Smooth muscle cell (in vitro differentiated cells): ENCODE results near the gene CHID1. TPM values are rescaled to one million over a fixed set of nuclear protein-coding genes. Genes with fewer than 3 reads are reported as not detected.

ENCODE experiments used
- DNase-seq: peaks from one replicate; lab custom pipeline; 2025; ENCODE audit not compliant: unreplicated experiment; lab: John Stamatoyannopoulos, UW
- H2AFZ ChIP-seq: fragments of 200-600 bp; sonication (generic); 2 replicates; pipeline ENCODE4 v1.6.0; 2016; ENCODE audit warnings: antibody characterized with exemption, low read depth, mild to moderate bottlenecking
- H3F3A ChIP-seq: fragments of 200-600 bp; sonication (generic); 2 replicates; pipeline ENCODE4 v1.6.0; 2017; ENCODE audit warnings: antibody characterized with exemption, low read depth
- H3K27ac ChIP-seq: fragments of 200-600 bp; sonication (generic); 2 replicates; pipeline ENCODE4 v1.5.1; 2016; ENCODE audit warnings: low read depth, mild to moderate bottlenecking
- H3K27me3 ChIP-seq: fragments of 200-600 bp; sonication (generic); 2 replicates; pipeline ENCODE4 v1.6.1; 2016; ENCODE audit warnings: low read depth, mild to moderate bottlenecking
- H3K36me3 ChIP-seq: fragments of 200-600 bp; sonication (generic); 2 replicates; pipeline ENCODE4 v1.5.1; 2016; ENCODE audit warnings: low read depth
- H3K4me1 ChIP-seq: fragments of 200-600 bp; sonication (generic); 2 replicates; pipeline ENCODE4 v1.5.1; 2016; ENCODE audit warnings: low read depth
- H3K4me2 ChIP-seq: fragments of 200-600 bp; sonication (generic); 2 replicates; pipeline ENCODE4 v1.6.0; 2016; ENCODE audit warnings: mild to moderate bottlenecking
- H3K4me3 ChIP-seq: fragments of 200-600 bp; sonication (generic); 2 replicates; pipeline ENCODE4 v1.5.1; 2016; ENCODE audit warnings: mild to moderate bottlenecking
- H3K79me2 ChIP-seq: fragments of 200-600 bp; sonication (generic); 2 replicates; pipeline ENCODE4 v1.6.0; 2016; ENCODE audit warnings: low read depth, mild to moderate bottlenecking
- H3K9ac ChIP-seq: fragments of 200-600 bp; sonication (generic); 2 replicates; pipeline ENCODE4 v1.6.0; 2016; ENCODE audit warnings: low read depth
- H3K9me3 ChIP-seq: fragments of 200-600 bp; sonication (generic); replicated peaks from 2 replicates; pipeline ENCODE4 v1.5.1; 2016; ENCODE audit warnings: low read depth
- H4K20me1 ChIP-seq: fragments of 200-600 bp; sonication (generic); 2 replicates; pipeline ENCODE4 v1.6.0; 2016; ENCODE audit warnings: low read depth
- WGBS: methylation state at CpG from one replicate; pipeline ENCODE4 v1.1.7; 2016; ENCODE audit warnings: low lambda C conversion rate; 5-methylcytosine and 5-hydroxymethylcytosine counted together
- polyA plus RNA-seq: library from polyadenylated mRNA; unstranded; fragments of >200 nt; fragmentation: Nextera tagmentation; extraction: Ambion mirVana; gene quantifications from 2 replicates; pipeline ENCODE4 v1.2.1, GENCODE V29; 2016
- total RNA-seq: library from RNA; depleted of rRNA; stranded (reverse); fragments of >200 nt; gene quantifications from 2 replicates; pipeline ENCODE4 v1.2.3, GENCODE V29; 2014
- TF ChIP-seq, protein P1 (sequence below): fragments of 200-600 bp; sonication (generic); IDR thresholded peaks from 2 replicates; pipeline ENCODE4 v1.5.1; 2017; ENCODE audit warnings: borderline replicate concordance, mild to moderate bottlenecking, antibody characterized with exemption; ENCODE audit not compliant: insufficient read depth, poor library complexity, severe bottlenecking

CHID1 gene
- total and polyA plus RNA-seq, 2 experiments from 2014 or later = 54.3 to 181 TPM

DNA sequence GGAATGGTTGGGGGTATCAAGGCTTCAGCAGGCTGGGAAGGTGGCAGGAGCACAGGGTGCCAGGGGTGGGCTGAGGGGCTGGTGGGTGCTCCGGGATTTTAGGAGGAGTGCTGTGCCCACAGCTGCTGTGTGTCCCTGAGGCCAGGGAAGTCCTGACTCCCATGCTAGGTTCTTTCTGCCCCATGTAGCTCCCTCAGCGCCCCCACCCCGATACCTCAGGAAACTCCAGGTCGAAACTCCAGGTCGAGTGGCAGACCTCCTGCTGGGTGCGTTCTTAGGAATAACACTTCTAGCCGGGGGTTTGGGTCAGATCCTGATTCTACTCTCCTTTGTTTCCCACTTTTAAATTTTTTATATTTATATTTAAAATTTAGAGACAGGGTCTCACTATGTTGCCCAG is 23.3 kb upstream of the CHID1 start:
- Histone ChIP-seq H3K4me3 (no peak overlapping the region), H3K36me3 (no peaks in the 10 kb centered on the region), H3K4me1 (peaks cover 10% of the 10 kb centered on the region), H3F3A (peaks cover 10% of the 10 kb centered on the region), H3K4me2 (no peak overlapping the region), H3K27me3 (no peaks in the 10 kb centered on the region), H3K79me2 (peaks cover 100% of the 10 kb centered on the region), H3K9me3 (no peaks in the 10 kb centered on the region), H4K20me1 (peaks cover 96% of the 10 kb centered on the region), H2AFZ (no peak overlapping the region), H3K27ac (no peak overlapping the region), H3K9ac (no peak overlapping the region)
- 83% methylated on average over 7 of the region's 7 CpGs for WGBS
- TF ChIP-seq, protein P1, sequence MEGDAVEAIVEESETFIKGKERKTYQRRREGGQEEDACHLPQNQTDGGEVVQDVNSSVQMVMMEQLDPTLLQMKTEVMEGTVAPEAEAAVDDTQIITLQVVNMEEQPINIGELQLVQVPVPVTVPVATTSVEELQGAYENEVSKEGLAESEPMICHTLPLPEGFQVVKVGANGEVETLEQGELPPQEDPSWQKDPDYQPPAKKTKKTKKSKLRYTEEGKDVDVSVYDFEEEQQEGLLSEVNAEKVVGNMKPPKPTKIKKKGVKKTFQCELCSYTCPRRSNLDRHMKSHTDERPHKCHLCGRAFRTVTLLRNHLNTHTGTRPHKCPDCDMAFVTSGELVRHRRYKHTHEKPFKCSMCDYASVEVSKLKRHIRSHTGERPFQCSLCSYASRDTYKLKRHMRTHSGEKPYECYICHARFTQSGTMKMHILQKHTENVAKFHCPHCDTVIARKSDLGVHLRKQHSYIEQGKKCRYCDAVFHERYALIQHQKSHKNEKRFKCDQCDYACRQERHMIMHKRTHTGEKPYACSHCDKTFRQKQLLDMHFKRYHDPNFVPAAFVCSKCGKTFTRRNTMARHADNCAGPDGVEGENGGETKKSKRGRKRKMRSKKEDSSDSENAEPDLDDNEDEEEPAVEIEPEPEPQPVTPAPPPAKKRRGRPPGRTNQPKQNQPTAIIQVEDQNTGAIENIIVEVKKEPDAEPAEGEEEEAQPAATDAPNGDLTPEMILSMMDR = no peak
- DNase-seq = no peak

DNA sequence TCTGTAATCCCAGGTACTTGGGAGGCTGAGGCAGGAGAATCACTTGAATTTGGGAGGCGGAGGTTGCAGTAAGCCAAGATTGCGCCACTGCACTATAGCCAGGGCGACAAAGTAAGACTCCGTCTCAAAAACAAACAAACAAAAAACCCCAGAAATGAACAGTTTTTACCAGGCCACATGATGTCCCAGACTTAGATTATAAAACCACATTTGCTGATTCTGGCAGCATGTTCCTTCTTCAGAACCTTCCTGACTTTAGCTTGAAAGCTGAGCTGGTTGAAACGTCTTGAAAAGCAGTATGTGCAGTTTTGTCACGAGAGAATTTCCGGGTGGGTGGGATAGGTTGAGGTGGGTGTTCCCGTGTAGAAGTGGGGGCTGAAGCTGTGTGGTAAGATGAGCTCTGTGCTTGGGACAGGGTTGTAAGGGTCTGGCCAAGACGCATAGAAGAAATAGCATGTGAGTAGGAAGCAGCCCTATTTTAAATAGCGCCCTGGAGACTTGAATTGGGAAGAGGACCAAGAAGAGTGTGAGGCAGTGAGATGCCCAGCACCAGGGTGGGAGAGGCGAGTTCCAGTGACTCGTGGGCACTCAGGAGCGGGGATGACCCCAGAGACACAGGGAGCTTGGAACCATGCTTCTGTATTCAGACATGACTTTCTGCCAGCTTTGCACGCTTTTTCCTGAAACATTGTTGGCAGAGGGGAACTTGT is 22.7 kb upstream of the CHID1 start:
- Histone ChIP-seq H3F3A (peaks cover 10% of the 10 kb centered on the region), H3K4me3 (no peak overlapping the region), H3K4me1 (peaks cover 10% of the 10 kb centered on the region), H3K27ac (peak overlapping the region; percentile 40), H3K27me3 (no peaks in the 10 kb centered on the region), H2AFZ (no peak overlapping the region), H3K4me2 (peak overlapping the region; percentile 12), H3K9ac (no peak overlapping the region), H3K9me3 (no peaks in the 10 kb centered on the region), H4K20me1 (peaks cover 96% of the 10 kb centered on the region), H3K36me3 (no peaks in the 10 kb centered on the region), H3K79me2 (peaks cover 100% of the 10 kb centered on the region)
- WGBS = 62% methylated on average over 14 of the region's 14 CpGs
- TF ChIP-seq, protein P1 = no peak
- DNase-seq = no peak

DNA sequence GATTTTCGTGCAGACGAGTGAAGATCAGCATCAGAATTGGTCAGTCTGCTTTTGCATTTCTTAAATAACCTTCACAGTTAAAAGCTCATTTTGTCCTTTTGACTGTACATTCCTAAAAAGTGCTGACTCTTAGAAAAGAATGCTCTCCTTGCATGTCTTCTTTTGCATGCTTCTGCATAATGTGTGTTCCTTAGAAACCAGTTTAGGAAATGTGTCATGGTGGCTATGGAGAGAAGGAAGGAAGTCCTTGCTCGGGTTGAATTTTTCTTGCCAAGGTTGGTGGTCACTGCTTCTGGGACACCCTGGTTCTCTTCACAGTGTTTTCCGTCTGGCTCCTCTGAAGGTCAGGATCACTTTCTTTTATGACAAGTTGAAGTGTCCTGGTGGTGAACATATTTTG is 21.8 kb upstream of the CHID1 start:
- no peaks in the 10 kb centered on the region for H3K27me3 ChIP-seq
- H3K4me1 ChIP-seq = peaks cover 10% of the 10 kb centered on the region
- H3K4me2 ChIP-seq = peak overlapping the region; percentile 35
- peak overlapping the region; percentile 40 for H3K27ac ChIP-seq
- TF ChIP-seq, protein P1 = no peak
- no peak overlapping the region for H2AFZ ChIP-seq
- H3F3A ChIP-seq = peaks cover 14% of the 10 kb centered on the region
- H3K36me3 ChIP-seq = no peaks in the 10 kb centered on the region
- no peak overlapping the region for H3K4me3 ChIP-seq
- no peaks in the 10 kb centered on the region for H3K9me3 ChIP-seq
- DNase-seq = no peak
- peaks cover 96% of the 10 kb centered on the region for H4K20me1 ChIP-seq
- H3K9ac ChIP-seq = no peak overlapping the region
- WGBS = 74% methylated on average over 4 of the region's 4 CpGs
- peaks cover 100% of the 10 kb centered on the region for H3K79me2 ChIP-seq

DNA sequence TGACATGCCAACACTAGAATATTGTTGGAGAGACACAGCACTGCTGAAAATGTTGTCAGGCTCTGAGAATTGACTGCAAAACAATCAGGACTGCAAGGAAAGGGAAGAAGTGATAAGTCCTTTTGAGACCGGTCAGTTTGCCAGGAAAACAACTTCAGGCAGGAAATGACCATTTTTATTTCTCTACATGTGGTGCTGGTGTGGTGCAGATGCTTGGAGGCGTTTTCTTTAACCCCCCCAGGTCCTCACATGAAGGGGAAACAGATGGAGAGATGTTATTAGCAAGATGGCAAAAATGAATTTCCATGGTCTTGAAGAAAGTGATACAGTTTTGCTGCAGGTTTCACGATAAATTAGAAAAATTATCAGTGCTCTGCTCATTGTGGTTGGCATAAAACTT is 20.8 kb upstream of the CHID1 start:
- Histone ChIP-seq H2AFZ (no peak overlapping the region), H3K79me2 (peaks cover 100% of the 10 kb centered on the region), H3K9me3 (no peaks in the 10 kb centered on the region), H3F3A (peaks cover 14% of the 10 kb centered on the region), H3K27ac (no peak overlapping the region), H3K4me1 (peaks cover 15% of the 10 kb centered on the region), H3K36me3 (no peaks in the 10 kb centered on the region), H3K4me2 (no peak overlapping the region), H4K20me1 (peaks cover 95% of the 10 kb centered on the region), H3K27me3 (no peaks in the 10 kb centered on the region), H3K9ac (no peak overlapping the region), H3K4me3 (no peak overlapping the region)
- DNase-seq = no peak
- 74% methylated on average over 3 of the region's 3 CpGs for WGBS
- TF ChIP-seq, protein P1 = no peak
